Endothelial cell of umbilical vein (primary cell): Measurements from ENCODE around the gene NLGN4Y. TPM values are rescaled to one million over a fixed set of nuclear protein-coding genes. Genes with fewer than 3 reads are reported as not detected.

Source experiments
- BruUV-seq: library from RNA; stranded (reverse); fragments of 400-500 nt; replicated peaks from 2 replicates; lab custom pipeline; 2021; lab: Mats Ljungman, UMichigan
- CTCF ChIA-PET: fragments of 300-600, 350-600 bp; sonication (Branson Sonifier 250); formaldehyde crosslinking; loops from one replicate; lab custom pipeline; 2021; ENCODE audit warnings: antibody characterized with exemption, inconsistent platforms; lab: Charles Lee
- POLR2A ChIA-PET: fragments of 300-600, 350-600 bp; sonication (Branson Sonifier 250); formaldehyde crosslinking; loops from one replicate; lab custom pipeline; 2021; ENCODE audit warnings: antibody characterized with exemption, inconsistent platforms; lab: Charles Lee
- DNase-seq: peaks from one replicate; pipeline ENCODE4 v3.0.0-alpha.2; 2011; ENCODE audit warnings: low read depth, low spot score
- FAIRE-seq: peaks from 2 replicates; lab custom pipeline; 2011; peaks lifted over from hg19 to GRCh38; lab: Jason Lieb, UNC
- H2AFZ ChIP-seq: 2 replicates; pipeline ENCODE4 v1.6.0; 2012; ENCODE audit warnings: low read depth, low read length, control low read depth, inconsistent platforms
- H3K27ac ChIP-seq: 2 replicates; pipeline ENCODE4 v1.5.1; 2011; ENCODE audit warnings: low read depth, mild to moderate bottlenecking, control low read depth, low read length, moderate library complexity; ENCODE audit not compliant: insufficient read depth
- H3K27me3 ChIP-seq, 2 experiments: 2 replicates each; pipeline versions ENCODE4 v1.6.0 to v1.6.1; 2011; ENCODE audit warnings: low read length in 2 of 2, mixed read lengths in 1 of 2; ENCODE audit not compliant: control insufficient read depth in 2 of 2, insufficient read depth in 2 of 2
- H3K36me3 ChIP-seq, 2 experiments: 2 replicates in 1 of 2; 3 replicates in 1 of 2; pipeline ENCODE4 v1.5.1; 2011; ENCODE audit warnings: low read length in 2 of 2, mild to moderate bottlenecking in 1 of 2, moderate library complexity in 1 of 2; ENCODE audit not compliant: control insufficient read depth in 2 of 2, insufficient read depth in 2 of 2; ENCODE audit errors: extremely low read depth in 1 of 2
- H3K4me1 ChIP-seq: 3 replicates; pipeline ENCODE4 v1.5.1; 2011; ENCODE audit warnings: mild to moderate bottlenecking, low read length; ENCODE audit not compliant: control insufficient read depth, insufficient read depth; ENCODE audit errors: extremely low read depth
- H3K4me2 ChIP-seq: 2 replicates; pipeline ENCODE4 v1.6.1; 2011; ENCODE audit warnings: low read length, control low read depth, mixed read lengths; ENCODE audit not compliant: insufficient read depth
- H3K4me3 ChIP-seq, 3 experiments: fragments of 200-600 bp in 1 of 3; sonication (generic), shearing (Covaris generic) in 1 of 3; replicated peaks in 1 of 3; 2 replicates each; pipeline ENCODE4 v1.5.1; 2011 to 2016; ENCODE audit warnings: control low read depth in 3 of 3, low read length in 3 of 3, mild to moderate bottlenecking in 2 of 3, inconsistent platforms in 1 of 3, low read depth in 1 of 3, moderate library complexity in 1 of 3; ENCODE audit not compliant: insufficient read depth in 1 of 3
- H3K79me2 ChIP-seq: 2 replicates; pipeline ENCODE4 v1.6.0; 2012; ENCODE audit warnings: low read length, inconsistent platforms; ENCODE audit not compliant: control insufficient read depth, insufficient read depth
- H3K9ac ChIP-seq: replicated peaks from 2 replicates; pipeline ENCODE3; 2011; ENCODE audit warnings: low read length, control low read depth; ENCODE audit not compliant: insufficient read depth; ENCODE audit errors: extremely low read depth
- H3K9me1 ChIP-seq: replicated peaks from 3 replicates; pipeline ENCODE4 v1.6.0; 2011; ENCODE audit warnings: mild to moderate bottlenecking, low read length; ENCODE audit not compliant: control insufficient read depth, insufficient read depth; ENCODE audit errors: extremely low read depth
- H3K9me3 ChIP-seq: replicated peaks from 2 replicates; pipeline ENCODE4 v1.5.1; 2012; ENCODE audit warnings: low read length, inconsistent platforms; ENCODE audit not compliant: control insufficient read depth, insufficient read depth
- H4K20me1 ChIP-seq: replicated peaks from 2 replicates; pipeline ENCODE3; 2011; ENCODE audit warnings: mild to moderate bottlenecking, low read length; ENCODE audit not compliant: control insufficient read depth, insufficient read depth; ENCODE audit errors: extremely low read depth
- EZH2 ChIP-seq: IDR thresholded peaks from 2 replicates; pipeline ENCODE4 v1.6.1; 2012; ENCODE audit warnings: borderline replicate concordance, low read depth, mild to moderate bottlenecking, moderate library complexity, low read length, inconsistent platforms; ENCODE audit not compliant: severe bottlenecking
- FOS ChIP-seq: IDR thresholded peaks from 2 replicates; pipeline ENCODE4 v1.6.1; 2011; ENCODE audit warnings: mild to moderate bottlenecking, low read length, moderate library complexity, borderline replicate concordance; ENCODE audit not compliant: insufficient read depth
- GATA2 ChIP-seq: IDR thresholded peaks from 2 replicates; pipeline ENCODE4 v1.7.0; 2011; ENCODE audit warnings: low read depth, mild to moderate bottlenecking, moderate library complexity, mixed read lengths, low read length; ENCODE audit not compliant: insufficient read length, insufficient read depth
- JUN ChIP-seq: IDR thresholded peaks from 2 replicates; pipeline ENCODE4 v1.6.1; 2011; ENCODE audit warnings: borderline replicate concordance, low read depth; ENCODE audit not compliant: insufficient read length, insufficient read depth
- MYC ChIP-seq: IDR thresholded peaks from one replicate; pipeline ENCODE4 v1.6.1; 2011; ENCODE audit warnings: mild to moderate bottlenecking, low read depth, low read length
- POLR2A ChIP-seq: IDR thresholded peaks from 2 replicates; pipeline ENCODE4 v1.6.1; 2012; ENCODE audit warnings: low read depth, mild to moderate bottlenecking, control low read depth, low read length
- POLR2AphosphoS5 ChIP-seq: IDR thresholded peaks from 2 replicates; pipeline ENCODE4 v1.6.1; 2012; ENCODE audit warnings: low read depth, mild to moderate bottlenecking, control low read depth, low read length, moderate library complexity; ENCODE audit not compliant: insufficient read depth
- dilution Hi-C: fragments of 300-500 bp; cut with MboI; formaldehyde crosslinking; loops from one replicate; pipeline ENCODE4 v1.15.0; 2019; ENCODE audit warnings: low sequenced_read_pairs; ENCODE audit not compliant: extremely low pct_ligation_motif_present
- intact Hi-C: fragments of 100-400 bp; cut with micrococcal nuclease; formaldehyde crosslinking; loops from one replicate; pipeline ENCODE4 v1.10.0; 2022
- polyA plus RNA-seq, 4 experiments: library from polyadenylated mRNA; depleted of rRNA in 3 of 4; stranded (reverse) in 3 of 4; unstranded in 1 of 4; fragments of >200 nt; gene quantifications; 2 replicates each; pipeline versions ENCODE4 v1.2.1 to v1.2.3, GENCODE V29; 2011 to 2012; ENCODE audit warnings: missing spikeins in 1 of 4
- total RNA-seq: library from RNA; stranded (reverse); gene quantifications from 2 replicates; pipeline ENCODE4 v1.2.3, GENCODE V29; 2021
- TF ChIP-seq, protein P1 (sequence below): IDR thresholded peaks from 2 replicates; pipeline ENCODE4 v1.6.1; 2011; ENCODE audit not compliant: insufficient read depth, insufficient read length
- TF ChIP-seq, protein P2 (sequence below), 2 donors: IDR thresholded peaks; 1 replicate in 1 of 2; 2 replicates in 1 of 2; pipeline ENCODE4 v1.5.1; 2011; ENCODE audit warnings: low read length in 2 of 2, mild to moderate bottlenecking in 2 of 2, moderate library complexity in 2 of 2, control low read depth in 1 of 2, inconsistent platforms in 1 of 2, low read depth in 1 of 2; ENCODE audit not compliant: insufficient read depth in 1 of 2; ENCODE audit errors: extremely low read depth in 1 of 2

Gene NLGN4Y
- total and polyA plus RNA-seq, 2 donors (not counting 3 experiments of a cell fraction or from before 2014, with no cell fraction given), result 16.0 to 26.6 TPM

DNA sequence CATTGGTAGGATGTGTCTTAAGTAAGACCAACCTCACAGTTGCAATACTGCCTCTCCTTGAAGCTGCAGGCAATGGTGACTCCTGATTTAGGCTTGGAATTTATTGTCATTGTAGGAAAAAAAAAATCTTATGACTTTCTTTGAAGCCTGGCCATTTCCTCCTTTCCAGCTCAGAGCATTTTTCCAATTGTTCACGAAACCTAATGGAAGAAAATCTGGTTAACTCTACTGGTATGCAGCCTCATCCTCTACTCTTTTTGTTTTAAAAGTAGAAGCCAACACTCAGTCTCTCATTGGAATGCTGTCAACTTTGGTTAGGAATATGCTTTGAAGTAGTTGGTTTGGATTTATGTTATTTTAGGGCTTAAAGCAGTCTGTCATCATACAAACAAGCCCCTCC is 298.6 kb downstream of the NLGN4Y start:
- intact Hi-C loops, result no loop called here
- H3K4me3 ChIP-seq, result no peak overlapping the region
- CTCF ChIA-PET, result no interaction called here
- no peak for FAIRE-seq
- H3K9me3 ChIP-seq, result no peaks in the 10 kb centered on the region
- dilution Hi-C loops, result no loop called here
- no peak for DNase-seq
- POLR2A ChIA-PET, result no interaction called here
- no peaks in the 10 kb centered on the region for H3K27me3 ChIP-seq
- TF ChIP-seq MYC, result no peak
- TF ChIP-seq, protein P1, sequence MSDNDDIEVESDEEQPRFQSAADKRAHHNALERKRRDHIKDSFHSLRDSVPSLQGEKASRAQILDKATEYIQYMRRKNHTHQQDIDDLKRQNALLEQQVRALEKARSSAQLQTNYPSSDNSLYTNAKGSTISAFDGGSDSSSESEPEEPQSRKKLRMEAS, result no peak
- H3K9ac ChIP-seq, result no peak overlapping the region
- BruUV-seq, result no TSS peak
- H3K27ac ChIP-seq, result no peak overlapping the region
- H2AFZ ChIP-seq, result no peak overlapping the region
- no peaks in the 10 kb centered on the region for H4K20me1 ChIP-seq
- no peaks in the 10 kb centered on the region for H3K36me3 ChIP-seq
- H3K79me2 ChIP-seq, result no peaks in the 10 kb centered on the region
- H3K4me1 ChIP-seq, result peaks cover 9% of the 10 kb centered on the region
- H3K4me2 ChIP-seq, result no peak overlapping the region
- H3K9me1 ChIP-seq, result no peaks in the 10 kb centered on the region

DNA sequence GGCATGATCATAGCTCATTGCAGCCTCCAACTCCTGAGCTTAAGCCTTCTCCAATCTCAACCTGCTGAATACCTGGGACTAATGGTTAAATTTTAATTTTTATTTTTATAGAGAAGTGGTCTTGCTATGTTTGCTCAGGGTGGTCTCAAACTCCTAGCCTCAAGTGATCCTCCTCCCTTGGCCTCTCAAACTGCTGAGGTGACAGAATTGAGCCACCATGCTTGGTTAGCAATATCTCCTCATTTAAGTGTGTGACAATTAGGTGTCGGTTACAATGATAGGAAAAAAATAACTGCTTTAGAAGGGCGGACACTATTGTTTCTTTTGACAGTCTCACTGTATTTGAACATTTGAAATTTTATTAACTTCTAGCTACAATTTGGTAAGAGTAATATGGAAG is 300.3 kb downstream of the NLGN4Y start:
- Histone ChIP-seq H3K4me3 (no peak overlapping the region), H3K27ac (no peak overlapping the region), H3K9me3 (no peaks in the 10 kb centered on the region), H3K36me3 (no peaks in the 10 kb centered on the region), H4K20me1 (no peaks in the 10 kb centered on the region), H3K9me1 (no peaks in the 10 kb centered on the region), H3K9ac (no peak overlapping the region), H2AFZ (no peak overlapping the region), H3K27me3 (no peaks in the 10 kb centered on the region), H3K4me1 (peaks cover 19% of the 10 kb centered on the region), H3K4me2 (no peak overlapping the region), H3K79me2 (no peaks in the 10 kb centered on the region)
- intact Hi-C loops, result no loop called here
- no TSS peak for BruUV-seq
- CTCF ChIA-PET, result no interaction called here
- no peak for DNase-seq
- POLR2A ChIA-PET, result no interaction called here
- dilution Hi-C loops, result no loop called here
- TF ChIP-seq, protein P2, sequence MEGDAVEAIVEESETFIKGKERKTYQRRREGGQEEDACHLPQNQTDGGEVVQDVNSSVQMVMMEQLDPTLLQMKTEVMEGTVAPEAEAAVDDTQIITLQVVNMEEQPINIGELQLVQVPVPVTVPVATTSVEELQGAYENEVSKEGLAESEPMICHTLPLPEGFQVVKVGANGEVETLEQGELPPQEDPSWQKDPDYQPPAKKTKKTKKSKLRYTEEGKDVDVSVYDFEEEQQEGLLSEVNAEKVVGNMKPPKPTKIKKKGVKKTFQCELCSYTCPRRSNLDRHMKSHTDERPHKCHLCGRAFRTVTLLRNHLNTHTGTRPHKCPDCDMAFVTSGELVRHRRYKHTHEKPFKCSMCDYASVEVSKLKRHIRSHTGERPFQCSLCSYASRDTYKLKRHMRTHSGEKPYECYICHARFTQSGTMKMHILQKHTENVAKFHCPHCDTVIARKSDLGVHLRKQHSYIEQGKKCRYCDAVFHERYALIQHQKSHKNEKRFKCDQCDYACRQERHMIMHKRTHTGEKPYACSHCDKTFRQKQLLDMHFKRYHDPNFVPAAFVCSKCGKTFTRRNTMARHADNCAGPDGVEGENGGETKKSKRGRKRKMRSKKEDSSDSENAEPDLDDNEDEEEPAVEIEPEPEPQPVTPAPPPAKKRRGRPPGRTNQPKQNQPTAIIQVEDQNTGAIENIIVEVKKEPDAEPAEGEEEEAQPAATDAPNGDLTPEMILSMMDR (IDR thresholded peaks at IDR 0.05; ENCODE audit: extremely low read depth in 1 of 2, insufficient read depth in 1 of 2, low read depth in 1 of 2, low read length in 2 of 2), result no peak
- TF ChIP-seq EZH2 (no peak), FOS (no peak), JUN (no peak), GATA2 (no peak), POLR2A (no peak), POLR2AphosphoS5 (no peak), MYC (no peak)
- TF ChIP-seq, protein P1, result no peak
- no peak for FAIRE-seq
